Measurements from ENCODE around the gene IGFBP3.

Gene IGFBP3

DNA sequence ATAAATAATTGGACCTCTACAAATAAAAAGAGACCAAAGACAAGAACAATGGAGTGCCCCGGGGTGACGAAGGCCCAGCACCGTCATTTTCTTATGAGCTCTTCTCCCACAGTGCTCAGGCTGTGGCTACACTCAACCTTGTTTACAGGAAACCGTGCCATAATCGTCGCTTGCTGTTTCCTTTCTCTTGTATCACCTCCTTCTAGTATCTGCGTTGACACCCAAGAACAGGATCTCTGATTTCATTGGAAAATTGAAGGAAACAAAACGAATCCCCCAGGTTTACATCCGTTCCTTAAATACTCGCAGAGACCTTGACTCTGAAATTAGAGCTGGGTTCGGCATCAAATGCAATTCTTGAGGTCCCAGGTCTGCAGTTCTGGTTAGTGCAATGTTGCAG lies 1.7 kb upstream of the IGFBP3 start:
- peak; percentile 14 for DNase-seq (ENCODE audit: low spot score)

DNA sequence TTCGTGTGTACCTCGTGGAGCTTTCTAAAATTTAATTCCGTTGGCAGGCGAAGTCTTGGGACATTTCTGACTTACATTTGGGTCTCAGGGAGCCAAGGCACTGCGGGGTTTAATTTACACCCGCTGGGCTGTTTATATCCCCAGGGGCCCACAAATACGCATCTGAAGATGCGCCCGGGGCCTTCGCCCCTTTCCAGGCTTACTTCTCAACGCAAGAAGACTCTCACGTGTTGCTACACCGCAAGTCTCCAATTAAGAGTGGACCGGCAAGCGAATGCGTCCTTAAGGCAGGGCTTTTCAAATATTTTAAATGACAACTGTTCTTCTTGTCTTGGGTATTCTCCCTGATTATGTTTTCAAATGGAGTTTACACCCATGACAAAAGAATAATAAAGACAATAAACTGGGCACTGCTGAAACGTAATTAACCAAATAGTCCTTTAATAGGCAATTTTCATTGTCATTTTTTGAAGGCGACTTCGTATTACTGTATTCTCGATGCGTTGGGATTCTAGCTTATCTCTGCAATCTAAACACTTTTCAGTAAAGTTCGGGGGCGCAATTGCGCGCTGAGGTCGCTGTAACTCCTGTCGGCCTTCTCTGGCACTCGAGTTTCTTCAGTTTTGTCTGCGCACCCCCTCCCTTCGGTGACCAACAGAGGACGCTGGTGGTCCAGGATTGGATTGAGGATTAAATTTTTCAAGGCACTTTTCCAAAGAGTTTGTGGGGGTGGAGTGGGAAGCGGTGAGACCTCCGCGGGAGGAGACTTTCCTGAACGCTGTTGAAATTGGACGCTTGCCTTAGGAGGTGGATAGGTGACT lies 837 bp upstream of the IGFBP3 start:
- peak; percentile 30 for DNase-seq (ENCODE audit: low spot score)

DNA sequence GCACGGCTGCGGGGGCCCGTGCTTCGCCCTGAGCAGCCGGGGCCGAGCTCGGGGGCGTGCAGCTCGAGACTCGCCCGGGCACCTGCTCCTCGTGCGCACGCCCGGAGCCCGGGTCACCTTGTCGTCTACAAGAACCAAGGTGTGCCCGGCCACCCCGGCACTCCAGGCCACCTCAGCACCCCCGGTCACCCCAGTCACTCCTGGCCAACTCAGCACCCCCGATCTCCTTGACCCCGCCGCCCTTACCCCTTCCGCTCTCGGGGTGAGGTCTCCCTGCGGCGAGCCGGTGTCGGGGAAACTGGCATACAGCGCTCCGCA lies 268 bp upstream of the IGFBP3 start:
- DNase-seq (ENCODE audit: low spot score) = no peak

DNA sequence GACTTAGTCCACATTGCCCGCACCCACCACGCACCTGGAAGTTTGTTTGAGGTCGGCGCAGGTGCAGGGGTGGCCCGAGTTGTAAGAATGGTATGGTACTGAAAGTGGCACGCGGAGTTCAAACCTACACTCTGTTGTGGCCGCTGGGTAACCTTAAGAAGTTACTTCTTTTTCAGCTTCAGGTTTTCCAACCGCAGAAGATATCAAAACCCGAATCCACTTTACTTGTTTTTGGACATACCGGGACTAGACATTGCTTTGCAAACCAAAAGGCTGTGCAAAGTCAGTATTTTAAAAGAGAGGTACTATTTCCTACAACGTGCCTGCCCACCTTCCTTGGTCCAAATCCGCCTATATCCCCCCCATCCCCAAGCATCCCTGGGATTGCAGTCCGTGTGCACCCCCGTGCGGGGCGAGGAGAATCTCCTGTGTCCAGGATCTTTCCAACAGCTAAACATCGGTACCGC lies 1.0 kb downstream of the IGFBP3 start:
- no peak for DNase-seq (ENCODE audit: low spot score)

DNA sequence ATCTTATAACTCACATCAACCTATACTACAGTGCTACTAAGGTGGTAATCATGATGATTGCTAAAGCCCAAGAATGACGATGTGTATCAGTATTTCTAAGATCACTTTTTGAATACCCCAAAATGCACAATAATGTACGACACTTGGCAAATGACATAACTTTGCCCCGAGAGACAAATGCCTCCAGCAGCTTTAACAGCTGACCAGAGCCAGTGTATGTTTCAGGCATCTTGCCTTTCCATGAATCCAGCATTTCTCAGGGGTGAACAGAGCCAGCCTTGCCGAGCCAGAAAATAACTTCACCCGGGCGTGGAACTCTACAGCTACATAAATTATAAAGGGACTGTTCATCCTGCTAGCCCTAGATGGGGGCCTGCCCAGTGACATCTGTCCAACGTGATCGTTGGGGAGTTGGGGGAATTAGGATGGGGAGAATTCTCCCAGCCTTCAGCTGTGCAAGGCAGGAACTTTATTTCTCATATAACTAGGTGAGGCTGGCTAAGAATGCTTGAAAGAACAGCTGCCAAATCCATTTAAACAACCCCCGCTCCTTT lies 1.8 kb downstream of the IGFBP3 start:
- DNase-seq (ENCODE audit: low spot score) = no peak

DNA sequence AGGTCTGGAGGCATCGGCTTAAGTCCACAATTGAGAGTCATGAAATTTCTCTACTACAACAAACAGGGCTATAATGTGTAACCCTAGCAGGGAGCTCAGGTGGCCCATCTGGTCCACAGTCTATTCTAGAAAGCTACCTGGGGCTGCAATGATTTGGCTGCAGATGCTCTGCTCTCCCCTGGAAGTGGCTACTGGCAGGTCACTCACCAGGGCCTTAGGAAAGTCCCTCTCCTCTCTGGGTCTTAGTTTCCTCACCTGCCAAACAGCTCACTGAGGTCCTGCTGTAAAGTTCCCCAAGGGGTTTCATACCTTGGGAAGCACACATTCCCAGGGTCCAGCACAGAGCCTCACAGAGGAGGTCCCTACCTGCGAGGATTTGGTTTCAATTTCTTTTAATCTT lies 2.5 kb downstream of the IGFBP3 start:
- no peak for DNase-seq (ENCODE audit: low spot score)

DNA sequence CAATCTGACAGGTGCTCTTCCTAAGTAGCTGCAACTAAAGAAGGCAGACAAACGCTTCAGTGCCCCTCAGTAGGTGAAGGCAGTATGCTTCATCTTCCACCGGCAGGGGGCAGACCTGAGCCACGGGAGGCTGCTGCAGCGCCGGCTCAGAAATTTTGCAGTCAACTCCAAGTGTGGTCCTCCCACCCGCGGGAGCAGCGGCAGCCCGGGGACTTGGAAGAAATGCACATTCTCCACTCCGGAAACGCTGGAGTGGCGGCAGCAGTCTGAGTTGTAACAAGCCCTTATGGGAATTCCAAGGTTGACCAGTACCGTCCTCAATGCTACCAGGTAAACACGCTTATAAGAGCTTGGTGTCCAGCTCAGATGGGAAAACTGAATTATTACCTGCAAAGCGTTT lies 3.4 kb downstream of the IGFBP3 start:
- DNase-seq (ENCODE audit: low spot score) = peak; percentile 72

DNA sequence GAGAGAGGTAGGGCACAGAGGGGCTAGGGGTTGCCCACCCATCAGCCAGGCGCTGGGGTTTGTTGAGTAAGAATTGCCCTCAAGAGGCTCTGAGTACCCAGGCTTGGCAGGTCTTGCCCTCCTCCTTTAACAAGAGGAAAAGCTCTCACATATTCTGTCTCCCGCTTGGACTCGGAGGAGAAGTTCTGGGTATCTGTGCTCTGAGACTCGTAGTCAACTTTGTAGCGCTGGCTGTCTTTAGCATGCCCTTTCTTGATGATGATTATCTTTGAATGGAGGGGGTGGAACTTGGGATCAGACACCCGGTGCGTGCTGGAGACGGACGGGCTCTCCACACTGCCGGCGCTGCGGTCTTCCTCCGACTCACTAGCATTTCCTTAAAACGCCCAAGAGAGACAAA lies 4.0 kb downstream of the IGFBP3 start:
- no peak for DNase-seq (ENCODE audit: low spot score)

DNA sequence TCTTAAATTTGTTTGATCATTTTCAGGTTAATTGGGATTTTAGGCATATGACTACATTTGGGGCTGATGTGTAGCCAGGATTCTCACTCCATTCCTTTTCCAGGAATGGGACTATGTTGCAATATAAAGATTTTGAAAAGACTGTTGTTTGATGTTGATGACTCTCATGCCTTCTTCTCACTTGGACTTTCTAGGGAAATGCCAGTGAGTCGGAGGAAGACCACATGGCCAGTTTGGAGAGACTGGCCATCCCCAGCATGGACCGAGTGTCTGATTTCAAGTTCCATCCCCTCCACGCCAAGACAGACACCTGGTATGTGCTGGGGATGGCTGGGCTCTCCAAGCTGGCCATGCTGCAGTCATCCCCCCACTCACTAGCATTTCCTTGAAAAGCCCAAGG lies 5.5 kb downstream of the IGFBP3 start:
- DNase-seq (ENCODE audit: low spot score) = no peak

DNA sequence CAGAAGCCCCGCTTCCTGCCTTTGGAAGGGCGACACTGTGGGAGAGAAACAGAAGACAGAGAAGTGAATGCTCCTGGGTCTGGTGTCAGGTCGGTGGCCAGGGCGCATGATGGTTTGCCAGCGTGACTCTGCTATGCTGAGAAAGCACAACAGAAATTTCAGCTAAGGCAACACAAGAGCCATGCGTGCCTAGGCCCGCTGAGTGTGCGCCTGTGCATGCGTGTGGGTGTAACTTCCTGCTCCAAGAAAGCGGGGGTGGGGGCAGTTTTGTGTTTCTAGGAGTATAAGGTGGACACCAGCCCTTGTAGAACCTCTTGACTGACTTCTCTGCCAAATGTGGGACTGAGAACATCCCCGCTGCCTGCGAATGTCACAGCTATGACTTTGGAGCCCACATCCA lies 6.2 kb downstream of the IGFBP3 start:
- no peak for DNase-seq (ENCODE audit: low spot score)

DNA sequence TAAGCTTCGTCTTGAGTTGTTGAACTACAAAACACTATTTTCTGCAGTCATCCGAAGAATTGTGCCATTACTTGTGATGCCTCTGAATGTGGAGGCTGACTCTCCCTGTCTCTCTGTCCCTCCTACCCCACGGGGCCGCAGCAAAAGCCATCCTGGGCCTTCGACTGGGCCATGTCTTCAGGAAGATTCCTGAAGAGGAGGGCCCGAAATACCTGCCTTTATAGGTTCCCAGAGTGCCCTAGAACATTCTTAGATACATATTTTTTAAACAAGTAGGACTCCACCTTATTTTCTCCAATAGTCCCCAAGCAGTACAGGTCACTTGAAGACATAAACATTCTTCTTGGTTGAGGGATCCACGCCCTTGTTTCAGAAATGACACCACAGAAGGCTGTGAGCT lies 8.1 kb downstream of the IGFBP3 start:
- no peak for DNase-seq (ENCODE audit: low spot score)

DNA sequence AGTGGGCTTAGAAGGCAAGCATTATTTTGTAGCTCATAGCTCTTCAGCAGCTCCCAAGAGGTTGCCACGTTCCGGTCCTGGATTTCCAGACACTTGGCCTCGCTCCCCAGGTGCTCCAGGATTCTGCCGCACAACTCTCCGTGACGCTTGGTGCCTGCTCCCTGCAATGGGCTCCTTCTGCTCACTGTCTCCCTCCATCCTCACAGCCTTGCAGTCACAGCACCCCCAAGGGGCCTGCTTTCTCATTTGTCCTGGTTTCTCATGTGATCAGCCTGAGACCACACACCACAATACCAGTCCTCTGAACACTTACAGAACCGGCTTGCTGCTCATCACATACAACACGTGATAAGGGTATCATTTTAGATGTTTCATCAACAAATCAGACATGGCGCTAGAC lies 9.8 kb downstream of the IGFBP3 start:
- DNase-seq (ENCODE audit: low spot score) = no peak

DNA sequence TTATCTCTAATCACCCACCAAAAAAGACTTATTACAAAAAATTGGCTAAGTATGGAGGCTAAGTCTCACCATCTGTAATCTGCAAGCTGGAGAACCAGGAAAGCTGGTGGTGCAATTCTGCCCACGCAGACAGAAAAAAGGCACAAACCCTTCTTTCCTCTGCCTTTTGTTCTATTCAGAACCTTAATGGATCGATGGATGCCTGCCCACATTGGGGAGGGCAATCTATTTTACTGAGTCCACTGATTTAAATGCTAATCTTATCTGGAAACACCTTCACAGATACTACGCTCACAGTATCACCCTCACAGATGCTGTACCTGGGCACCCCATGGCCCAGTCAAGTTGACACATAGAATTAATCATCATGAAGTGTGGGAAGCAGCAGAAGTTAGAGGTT lies 10.2 kb downstream of the IGFBP3 start:
- DNase-seq (ENCODE audit: low spot score) = no peak

DNA sequence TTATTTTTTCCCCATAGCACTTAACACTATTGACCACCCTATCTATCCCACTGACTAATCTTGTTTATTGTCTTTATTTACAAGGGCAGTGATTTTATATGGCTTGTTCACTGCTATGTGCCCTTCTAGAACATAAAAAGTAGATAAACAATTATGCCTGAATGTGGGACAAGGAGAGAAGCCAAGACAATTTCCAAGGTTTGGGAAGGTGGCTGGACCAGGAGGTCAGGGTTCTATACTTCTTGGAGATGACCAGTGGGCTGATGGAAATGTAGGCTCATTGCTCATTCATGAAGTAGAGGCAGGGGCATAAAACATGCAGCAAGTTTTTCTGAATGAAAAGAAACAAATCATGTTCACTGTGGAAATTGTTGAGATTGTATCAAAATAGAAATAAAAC lies 11.5 kb downstream of the IGFBP3 start:
- DNase-seq (ENCODE audit: low spot score) = no peak

DNA sequence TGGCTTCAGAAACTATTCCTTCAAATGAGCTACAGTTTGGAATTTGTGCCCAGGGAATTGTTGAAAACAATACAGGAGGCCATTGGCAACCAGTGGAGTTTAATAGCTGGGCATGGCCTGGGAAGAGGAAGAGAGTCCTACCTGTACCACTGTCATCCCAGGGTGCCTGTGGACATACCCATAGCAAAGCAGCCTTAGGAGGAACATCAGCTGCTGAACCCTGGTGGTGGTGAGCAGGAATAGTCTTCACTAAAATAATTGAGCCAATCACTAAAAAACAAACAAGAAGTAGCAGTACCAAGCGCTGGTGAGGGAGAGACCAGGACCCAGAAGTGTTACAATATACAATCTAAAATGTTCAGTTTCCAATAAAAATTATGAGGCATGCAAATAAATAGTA lies 18.3 kb downstream of the IGFBP3 start:
- DNase-seq (ENCODE audit: low spot score) = no peak

DNA sequence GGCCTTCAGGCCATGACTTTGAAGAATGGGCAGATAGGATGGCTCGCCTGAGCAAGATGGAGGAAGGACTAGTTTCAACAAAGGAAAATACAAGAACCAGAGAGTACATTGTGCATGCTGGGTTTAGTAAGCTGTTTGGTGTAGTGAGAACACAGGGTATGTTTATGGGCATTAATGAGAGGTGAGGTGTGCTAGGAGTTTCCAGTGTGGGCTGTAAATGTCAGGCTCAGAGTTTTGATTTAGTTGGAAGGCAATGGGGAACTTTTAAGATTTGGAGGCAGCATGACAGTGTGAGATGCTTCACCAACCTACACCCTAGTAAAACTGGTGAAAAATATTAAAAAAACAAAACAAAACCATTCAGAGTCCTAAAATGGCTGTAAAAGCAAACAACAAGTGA lies 19.5 kb downstream of the IGFBP3 start:
- DNase-seq (ENCODE audit: low spot score) = no peak

DNA sequence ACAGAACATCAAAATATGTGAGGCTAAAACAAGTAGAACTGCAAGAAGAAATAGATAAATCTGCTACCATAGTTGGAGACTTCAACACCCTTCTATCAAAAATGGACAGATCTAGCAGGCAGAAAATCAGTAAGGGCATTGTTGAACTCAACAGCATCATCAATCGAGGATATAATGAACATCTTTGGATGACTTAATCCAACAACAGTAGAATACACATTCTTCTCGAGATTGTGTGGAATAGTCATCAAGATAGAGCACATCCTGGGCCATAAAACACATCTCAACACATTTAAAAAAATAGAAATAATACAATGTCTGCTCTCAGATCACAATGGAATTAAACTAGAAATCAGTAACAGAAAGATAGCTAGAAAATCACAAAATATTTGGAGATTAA lies 22.9 kb downstream of the IGFBP3 start:
- DNase-seq (ENCODE audit: low spot score) = no peak

DNA sequence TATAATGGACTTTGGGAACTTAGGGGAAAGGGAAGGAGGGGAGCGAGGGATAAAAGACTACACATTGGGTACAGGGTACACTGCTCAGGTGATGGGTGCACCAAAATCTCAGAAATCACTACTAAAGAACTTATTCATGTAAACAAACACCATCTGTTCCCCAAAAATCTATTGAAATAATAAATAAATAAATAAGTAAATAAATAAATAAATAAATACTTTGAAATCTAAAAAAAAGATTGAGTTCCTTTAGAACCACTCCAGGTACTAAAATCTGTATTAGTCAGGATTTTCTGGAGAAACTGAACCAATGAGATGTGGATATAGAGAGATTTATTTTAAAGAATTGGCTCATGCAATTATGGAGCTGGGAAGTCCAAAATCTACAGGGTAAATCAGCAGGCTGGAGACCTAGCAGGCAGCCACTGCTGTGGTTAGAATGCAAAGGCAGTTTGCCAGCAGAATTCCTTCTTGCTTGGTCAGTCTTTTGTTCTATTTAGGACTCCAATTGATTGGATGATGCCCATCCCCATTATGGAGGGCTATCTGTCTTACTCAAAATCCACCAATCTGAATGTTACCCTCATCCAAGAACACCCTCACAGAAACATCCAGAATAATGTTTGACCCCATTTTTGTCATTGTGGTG lies 23.9 kb downstream of the IGFBP3 start:
- DNase-seq (ENCODE audit: low spot score) = no peak

DNA sequence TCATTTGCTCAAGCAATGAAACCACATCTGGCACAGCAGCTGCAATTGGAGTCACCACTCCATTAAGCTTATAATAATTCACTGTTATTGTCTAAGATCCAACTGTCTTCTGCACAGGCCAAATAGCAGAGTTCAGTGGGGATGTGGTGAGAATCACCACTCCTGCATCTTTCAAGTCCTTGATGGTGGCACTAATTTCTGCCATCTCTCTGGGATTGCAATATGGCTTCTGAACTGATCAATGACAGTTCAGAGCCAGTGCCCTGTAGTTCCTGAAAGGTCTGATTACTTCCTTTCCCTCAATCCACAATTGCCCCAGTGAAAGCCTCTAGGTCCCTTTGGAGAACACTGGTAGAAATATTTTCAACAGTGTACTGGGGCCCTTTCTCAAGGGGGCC lies 26.4 kb downstream of the IGFBP3 start:
- no peak for DNase-seq (ENCODE audit: low spot score)

DNA sequence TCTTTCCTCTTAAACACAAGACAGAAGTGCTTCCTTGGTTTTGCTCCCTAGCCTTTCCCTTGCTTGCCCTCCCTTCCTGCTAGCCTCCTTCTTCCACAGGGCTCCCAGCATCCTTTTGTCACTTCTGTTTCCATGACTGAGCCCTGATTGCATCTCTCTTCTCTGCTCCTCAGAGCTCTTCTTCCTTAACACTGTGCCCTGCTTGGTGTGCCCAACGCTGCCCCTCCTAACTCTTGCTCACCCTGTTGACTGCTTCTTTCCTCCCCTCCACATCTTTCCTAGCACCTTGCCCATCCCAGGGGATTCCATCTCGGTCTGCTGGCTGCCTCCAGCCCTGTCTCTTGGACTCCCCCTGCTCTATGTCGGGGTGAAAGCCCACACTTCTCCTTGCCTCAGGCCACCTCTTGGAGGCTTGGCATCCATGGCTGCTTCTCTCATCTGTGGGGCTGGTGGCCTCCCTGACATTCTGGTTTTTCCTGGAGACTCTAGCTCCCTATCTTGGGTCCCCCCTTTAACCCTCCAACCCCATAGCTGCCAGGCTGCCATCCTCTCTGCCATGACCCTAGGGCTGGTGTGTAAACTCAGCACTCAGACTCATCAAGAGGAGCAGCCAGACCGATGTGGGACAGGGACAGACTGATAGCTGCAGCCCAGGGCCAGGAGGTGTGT lies 26.9 kb downstream of the IGFBP3 start:
- no peak for DNase-seq (ENCODE audit: low spot score)

DNA sequence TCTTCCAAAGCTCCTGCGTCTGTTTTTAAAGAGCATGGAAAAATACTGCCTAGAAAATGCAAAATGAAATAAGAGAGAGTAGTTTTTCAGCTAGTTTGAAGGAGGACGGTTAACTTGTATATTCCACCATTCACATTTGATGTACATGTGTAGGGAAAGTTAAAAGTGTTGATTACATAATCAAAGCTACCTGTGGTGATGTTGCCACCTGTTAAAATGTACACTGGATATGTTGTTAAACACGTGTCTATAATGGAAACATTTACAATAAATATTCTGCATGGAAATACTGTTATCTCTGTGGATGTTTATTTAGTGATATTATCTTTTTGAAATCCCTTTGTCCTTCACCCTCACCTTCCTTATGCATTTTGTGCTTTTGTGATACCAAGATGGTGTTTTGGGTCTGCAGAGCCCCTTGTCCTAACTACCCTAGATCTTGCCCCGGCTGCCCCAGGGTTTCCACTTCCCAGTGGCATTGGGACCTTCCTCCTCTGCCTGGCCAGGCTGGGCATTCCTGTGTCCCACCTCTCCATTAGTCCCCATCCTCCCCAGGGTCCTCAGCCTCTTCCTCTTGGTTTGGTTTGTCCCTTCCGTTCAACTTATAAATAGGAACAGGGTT lies 27.6 kb downstream of the IGFBP3 start:
- no peak for DNase-seq (ENCODE audit: low spot score)

DNA sequence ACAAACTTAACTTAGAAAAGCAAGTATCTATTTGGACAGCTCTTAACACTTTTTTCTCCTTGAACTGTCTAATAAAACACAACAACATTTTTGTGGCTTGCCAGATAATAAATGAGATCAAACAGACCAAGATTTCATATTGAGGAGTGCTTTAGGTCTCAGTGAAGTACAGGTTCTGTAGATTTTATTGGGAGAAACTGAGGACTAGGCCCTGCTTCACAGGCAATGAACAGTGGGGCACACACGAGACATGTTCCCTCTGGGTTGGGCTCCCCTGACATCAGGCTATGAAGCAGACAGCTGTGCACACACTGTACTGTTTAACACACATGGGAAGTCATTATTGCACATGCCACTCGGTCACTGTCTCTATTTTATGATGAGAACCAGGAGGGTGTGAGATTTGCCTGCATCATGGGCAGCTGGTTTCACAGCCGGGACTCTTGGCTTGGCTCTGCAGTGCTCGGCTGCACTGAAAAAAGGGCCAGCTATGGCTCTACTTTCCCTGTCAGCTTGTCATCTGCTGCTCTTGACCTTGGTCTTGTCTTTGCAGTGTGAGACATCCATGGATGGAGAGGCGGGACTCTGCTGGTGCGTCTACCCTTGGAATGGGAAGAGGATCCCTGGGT lies 28.6 kb downstream of the IGFBP3 start:
- no peak for DNase-seq (ENCODE audit: low spot score)

Data from CD4-positive, alpha-beta T cell treated with Interleukin-15 for 4 hours (primary cell).